GM21529 (cell line): ENCODE data around the gene SEL1L2.
"Not testable (repeated sequence)": the region's sequence is repeated elsewhere in the genome, so short reads cannot be mapped to it uniquely, and the experiment has no call there.

Source experiments
- ATAC-seq: cut with Tn5 transposase; IDR thresholded peaks from one replicate; pipeline ENCODE4 v1.9.1; 2021; ENCODE audit not compliant: unreplicated experiment

The SEL1L2 gene

GRCh38 chr20:13990465-13990864 lies at the start of gene SEL1L2:
Gene SEL1L2, minus strand, starts transcription at chr20:13990614. Its CDS starts 80 bp downstream, at chr20:13990534.
- ATAC-seq = no peak

DNA sequence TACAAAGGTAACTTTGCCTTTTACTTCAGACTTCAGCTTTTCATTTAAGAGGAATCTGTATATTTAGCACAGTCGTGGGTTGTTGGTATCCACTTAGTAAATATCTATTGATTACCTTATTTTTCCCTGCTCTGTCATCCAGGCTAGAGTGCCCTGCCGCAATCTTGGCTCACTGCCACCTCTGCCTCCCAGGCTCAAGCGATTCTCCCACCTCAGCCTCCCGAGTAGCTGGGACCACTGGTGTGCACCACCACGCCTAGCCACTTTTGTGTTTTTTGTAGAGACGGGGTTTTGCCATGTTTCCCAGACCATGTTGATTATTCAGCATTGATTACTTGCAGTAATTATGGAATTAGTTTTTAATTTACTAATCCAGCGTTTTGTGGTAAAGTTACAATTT lies 46.2 kb upstream of the SEL1L2 start:
- no peak for ATAC-seq

DNA sequence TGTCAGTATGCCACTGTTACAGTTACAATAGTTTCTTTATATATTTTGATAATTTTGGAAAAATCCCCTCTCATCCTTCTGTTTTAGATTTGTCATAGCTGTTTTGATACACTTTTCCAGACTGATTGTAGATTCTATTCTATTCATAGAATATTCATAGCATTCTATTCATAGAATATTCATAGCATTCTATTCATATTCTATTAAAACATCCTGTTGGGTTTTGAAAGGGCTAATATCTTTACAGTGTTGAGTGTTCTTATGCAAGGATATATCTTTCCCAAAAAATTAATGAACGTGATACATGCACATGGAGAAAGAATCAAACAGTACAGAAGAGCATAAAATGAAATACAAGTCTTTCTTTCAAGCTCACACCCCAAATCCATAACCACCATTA lies 42.9 kb upstream of the SEL1L2 start:
- no peak for ATAC-seq

DNA sequence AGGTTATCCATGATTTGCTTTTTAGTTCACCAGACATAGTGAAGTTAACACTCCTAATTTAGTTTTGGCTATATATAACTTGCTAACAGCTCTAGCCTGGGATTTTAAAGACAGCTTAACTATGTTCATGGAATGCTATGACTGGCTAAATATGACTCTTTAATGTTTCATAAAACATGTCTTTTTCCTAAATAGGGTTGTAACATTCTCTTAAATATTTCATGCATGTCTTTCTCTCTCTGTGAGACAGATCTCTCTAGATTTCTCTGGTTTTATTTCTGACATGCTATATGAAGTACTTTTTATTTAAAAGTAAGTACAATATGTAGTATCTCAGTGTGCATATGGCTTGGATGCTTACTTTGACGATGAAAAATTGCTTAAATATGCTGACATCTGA lies 40.6 kb upstream of the SEL1L2 start:
- ATAC-seq = no peak

DNA sequence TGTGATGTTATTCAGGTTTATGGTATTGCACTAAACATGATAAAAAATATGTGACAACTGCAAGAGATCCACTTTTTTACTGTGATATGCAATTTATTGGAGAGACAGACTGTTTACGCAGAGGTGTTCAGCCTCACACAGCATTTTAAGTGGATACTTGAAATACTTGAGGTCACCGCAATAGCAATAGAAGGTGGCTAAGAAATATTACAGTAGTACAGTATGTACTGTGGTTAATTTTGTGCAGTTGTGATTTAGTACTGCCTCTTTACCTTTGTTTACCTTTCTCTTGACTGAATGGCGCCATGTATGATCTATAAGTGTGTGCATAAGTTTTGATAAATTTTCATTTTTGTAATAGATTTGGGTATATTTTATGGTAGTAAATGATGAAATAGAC lies 22.3 kb upstream of the SEL1L2 start:
- no peak for ATAC-seq

DNA sequence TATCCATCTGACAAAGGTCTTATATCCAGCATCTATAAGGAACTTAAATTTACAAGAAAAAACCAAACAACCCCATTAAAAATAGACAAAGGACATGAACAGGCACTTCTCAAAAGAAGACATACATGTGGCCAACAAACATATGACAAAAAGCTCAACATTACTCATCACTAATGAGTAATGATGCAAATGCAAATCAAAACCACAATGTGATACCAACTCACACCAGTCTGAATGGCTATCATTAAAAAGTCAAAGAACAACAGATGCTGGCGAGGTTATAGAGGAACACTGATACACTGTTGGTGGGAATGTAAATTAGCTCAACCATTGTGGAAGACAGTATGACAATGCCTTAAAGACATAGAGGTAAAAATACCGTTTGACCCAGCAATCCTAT lies 18.8 kb upstream of the SEL1L2 start:
- no peak for ATAC-seq

- ATAC-seq = no peak
Observed at GRCh38 chr20:14005996-14006395, 15.6 kb upstream of the SEL1L2 start.

DNA sequence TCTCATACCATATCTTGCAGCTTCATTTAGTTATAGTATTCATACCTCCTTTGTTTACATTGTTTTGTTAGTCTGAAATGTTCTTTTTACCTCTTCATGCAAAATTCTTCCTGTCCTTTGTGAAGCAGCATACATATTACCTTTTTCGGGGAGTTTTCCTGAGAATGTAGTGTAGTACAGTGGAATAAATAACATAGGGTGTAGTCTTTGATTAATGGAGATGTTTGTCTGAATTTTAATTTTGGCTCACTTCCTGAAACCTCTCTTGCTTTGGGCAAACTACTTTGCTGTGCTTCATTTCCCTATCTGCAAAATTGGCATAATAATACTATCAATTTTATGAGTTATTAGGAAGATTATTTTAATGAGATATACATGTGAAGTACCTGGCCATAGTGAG lies 10.5 kb upstream of the SEL1L2 start:
- no peak for ATAC-seq

DNA sequence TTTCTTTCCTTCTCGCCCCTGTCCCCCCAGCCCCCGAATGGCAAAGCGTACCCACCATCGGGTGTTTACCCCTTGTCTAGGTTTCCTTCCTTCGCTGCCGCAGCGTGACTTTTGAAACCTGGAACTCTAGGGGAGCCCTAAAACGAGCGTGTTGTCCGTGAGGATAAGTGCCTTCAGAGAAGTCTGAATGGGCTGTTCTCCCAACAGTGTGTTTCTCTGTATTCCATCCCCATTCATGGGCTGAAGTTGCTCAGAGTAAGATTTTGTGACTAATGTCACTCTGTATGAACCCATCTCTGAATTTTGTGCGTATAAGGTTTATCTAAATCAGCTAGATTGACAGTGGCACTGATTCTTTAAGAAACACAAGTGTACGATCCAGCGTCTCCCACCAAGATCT lies 5.9 kb upstream of the SEL1L2 start:
- ATAC-seq = no peak

DNA sequence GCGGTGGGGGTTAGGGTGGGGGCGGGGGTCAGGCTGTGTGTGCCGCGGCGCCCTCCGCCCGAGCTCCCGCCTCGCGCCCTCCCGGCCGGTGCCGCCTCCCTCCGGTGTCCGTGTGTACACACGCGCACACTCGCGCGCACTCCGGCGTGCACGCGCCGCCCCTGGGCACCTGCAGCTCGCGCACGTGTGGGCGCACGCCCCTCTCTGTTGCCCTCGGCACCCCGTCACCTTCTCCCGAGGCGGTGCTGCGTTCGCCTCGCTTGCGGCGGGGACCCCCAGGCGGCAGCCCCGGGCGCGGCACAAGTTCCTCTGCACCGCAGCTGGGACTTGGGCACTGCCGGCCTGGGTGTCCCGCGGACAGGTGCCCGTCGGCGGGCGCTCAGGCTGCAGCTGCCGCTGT lies 5.4 kb upstream of the SEL1L2 start:
- no peak for ATAC-seq

- no peak for ATAC-seq
Observed at GRCh38 chr20:13995086-13995665, 4.8 kb upstream of the SEL1L2 start, which contains the start of gene MACROD2. Gene MACROD2, plus strand, starts transcription at chr20:13995516.

DNA sequence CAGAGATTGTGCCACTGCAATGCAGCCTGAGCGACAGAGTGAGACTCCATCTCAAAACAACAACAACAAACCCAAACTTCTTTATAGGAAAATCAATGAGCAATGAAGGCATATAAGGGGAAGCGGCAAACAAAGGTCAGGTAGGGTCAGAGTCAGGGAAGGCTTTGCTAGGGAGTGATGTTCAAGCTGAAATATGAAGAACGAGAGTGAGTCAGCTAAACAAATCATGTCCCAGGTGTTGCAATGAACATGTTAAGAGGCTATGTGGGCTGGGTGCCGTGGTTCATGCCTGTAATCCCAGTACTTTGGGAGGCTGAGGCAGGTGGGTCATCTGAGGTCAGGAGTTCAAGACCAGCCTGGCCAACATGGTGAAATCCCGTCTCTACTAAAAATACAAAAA lies 1.5 kb upstream of the SEL1L2 start:
- not testable (repeated sequence) for ATAC-seq

- no peak for ATAC-seq
Observed at GRCh38 chr20:13991311-13991710, 897 bp upstream of the SEL1L2 start.

DNA sequence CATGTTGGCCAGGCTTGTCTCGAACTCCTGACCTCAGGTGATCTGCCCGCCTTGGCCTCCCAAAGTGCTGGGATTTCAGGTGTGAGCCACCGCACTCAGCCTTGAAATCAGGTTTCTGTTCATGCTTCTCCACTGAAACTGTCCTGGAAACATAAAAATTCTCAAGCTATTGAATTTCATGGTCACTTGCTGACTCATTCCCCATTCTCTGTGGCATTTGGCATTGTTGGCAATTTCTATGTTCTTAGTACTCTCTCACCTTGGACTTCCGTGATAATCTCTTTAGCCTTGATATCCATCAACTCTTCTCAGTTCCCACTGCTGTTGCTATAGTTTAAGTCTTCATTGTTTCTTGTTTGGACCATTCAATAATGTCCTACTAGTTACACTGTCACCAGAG lies 6.2 kb downstream of the SEL1L2 start:
- no peak for ATAC-seq

- ATAC-seq = no peak
Observed at GRCh38 chr20:13960525-13960924, 29.9 kb downstream of the SEL1L2 start.

DNA sequence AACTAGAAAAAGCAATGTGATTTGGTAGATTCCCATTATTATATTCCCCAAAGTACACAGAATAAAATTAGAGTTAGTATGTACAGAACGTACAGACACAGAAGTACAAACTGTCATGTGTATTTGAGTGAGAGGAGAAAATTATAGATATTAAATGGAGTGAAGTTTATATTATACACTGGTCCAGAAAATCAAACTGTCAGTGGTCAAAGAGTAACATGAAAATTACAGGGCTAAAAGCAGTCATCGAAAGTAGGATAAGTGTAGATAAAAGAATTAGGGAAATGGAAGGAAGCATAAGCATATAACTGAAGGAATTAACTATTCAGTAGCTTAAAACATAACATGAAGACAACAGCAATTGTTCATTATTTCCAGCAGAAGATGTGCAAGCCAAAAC lies 30.3 kb downstream of the SEL1L2 start:
- ATAC-seq = no peak

DNA sequence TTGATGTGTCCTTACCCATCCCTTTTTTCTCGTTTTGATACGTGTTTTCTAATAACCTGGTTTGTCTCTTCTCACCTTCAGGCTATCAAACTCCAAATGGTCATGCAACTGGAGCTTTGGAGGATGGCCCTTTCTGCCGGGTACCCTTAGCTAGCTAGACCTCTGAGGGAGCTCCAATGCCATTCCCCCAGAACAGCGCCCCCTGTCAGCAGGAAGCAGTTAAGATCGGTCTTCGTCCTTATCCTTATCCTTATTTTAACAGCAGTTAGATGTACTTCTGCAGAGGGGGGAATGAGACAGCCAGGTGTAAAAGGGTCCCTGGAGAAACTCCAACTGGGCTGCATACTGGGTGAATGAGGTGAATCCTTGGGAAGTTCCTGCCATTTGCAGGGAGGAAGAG lies 37.2 kb downstream of the SEL1L2 start:
- ATAC-seq = no peak

DNA sequence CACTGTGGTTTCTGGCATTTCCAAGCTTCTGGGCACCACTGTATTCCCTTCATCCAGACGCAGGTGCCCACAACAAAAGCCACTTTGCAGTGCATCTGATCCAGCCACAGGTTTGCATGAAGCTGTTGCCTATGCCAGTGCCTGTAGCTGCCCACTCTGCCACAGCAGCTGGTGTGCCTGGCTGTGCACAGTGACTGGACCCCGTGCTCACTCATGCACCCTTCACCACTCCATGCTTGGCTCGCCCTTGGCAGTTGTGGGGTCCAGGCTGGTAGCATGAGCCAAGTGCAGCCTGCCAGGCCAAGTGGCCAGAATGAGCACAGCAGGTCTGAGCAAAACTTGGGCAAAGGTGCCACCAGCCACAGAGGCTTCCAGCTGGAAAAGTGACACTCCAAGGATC lies 42.7 kb downstream of the SEL1L2 start:
- ATAC-seq = no peak

GRCh38 chr20:13941031-13941430 lies 49.4 kb downstream of the SEL1L2 start:
- no peak for ATAC-seq

- no peak for ATAC-seq
Observed at GRCh38 chr20:13936781-13937576, 53.4 kb downstream of the SEL1L2 start.

DNA sequence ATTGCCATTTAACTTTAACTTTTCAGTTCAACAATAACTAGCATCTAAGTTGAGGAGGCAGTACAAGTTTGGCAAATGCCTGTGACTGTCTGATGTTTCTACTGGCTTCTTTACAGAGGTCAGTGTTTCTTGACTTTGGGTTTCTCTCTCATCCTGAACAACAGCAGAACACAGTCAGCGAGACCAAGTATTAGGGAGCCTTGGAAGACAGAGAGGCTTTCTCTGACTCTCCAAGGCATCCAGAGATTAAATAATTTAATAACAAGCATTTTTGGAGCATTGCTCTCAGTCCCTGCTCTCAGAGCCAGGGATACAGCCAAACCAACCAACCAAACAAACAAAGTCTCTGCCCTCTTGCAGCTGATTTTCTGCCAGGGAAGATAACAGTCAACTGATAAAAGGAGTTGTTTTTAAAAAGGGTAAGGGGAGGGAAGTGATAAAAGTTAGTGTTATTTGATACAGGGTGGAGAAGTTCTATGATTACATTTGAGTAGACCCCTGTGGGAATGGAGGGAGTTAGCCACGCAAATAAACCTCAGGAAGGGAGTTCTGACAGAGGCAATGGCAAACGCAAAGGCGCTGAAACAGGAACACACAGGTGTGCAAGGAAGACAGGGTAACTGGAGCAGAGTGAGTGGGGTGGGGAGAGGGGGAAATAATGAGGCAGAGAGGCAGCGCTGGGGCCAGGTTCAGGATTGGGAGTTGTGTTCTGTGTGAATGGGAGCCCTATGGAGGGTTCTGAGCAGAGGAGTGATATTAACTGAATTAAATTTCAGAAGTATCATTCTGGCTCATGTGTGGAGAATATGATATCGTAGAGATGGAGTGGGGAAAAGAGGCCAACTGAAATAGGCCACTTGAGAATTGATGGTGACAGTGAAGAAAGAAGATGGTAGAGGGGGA lies 55.2 kb downstream of the SEL1L2 start:
- ATAC-seq = no peak

DNA sequence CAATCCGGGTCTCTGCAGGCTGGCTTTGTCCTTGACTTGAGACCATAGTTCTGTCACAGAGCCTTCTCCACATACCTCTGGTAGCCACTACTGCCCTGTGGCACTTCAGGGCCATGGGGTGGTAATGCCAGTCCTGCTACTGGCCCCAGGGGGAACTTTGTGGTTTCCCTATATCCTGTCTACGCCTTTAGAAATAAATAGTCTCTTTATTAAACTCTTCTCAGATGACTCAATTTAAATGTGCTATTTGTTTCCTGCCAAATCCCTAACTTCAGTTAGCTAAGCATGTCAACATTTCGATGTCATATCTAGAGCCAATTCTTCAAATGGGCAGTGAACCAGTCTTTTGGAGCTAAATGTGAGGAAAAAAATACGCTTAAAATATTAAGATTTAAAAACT lies 60.1 kb downstream of the SEL1L2 start:
- no peak for ATAC-seq
